Measurements from ENCODE around the gene MTCL1.

The MTCL1 gene

GRCh38 chr18:8688216-8688800 lies 17.0 kb upstream of the MTCL1 start:
- no peak for DNase-seq

- DNase-seq = no peak
These were observed 16.5 kb upstream of the MTCL1 start for GRCh38 chr18:8688816-8689215.

- DNase-seq = no peak
These were observed 15.8 kb upstream of the MTCL1 start for GRCh38 chr18:8689517-8689916.

GRCh38 chr18:8694891-8695290 lies 10.5 kb upstream of the MTCL1 start:
- no peak for DNase-seq

GRCh38 chr18:8695932-8696517 lies 9.3 kb upstream of the MTCL1 start:
- DNase-seq = no peak

GRCh38 chr18:8696749-8697211 lies 8.6 kb upstream of the MTCL1 start:
- DNase-seq = peak; percentile 66

GRCh38 chr18:8699126-8699525 lies 6.2 kb upstream of the MTCL1 start:
- DNase-seq = no peak

GRCh38 chr18:8699948-8700347 lies 5.4 kb upstream of the MTCL1 start:
- no peak for DNase-seq

GRCh38 chr18:8701546-8702118 lies 3.7 kb upstream of the MTCL1 start:
- DNase-seq = peak; percentile 28

GRCh38 chr18:8702668-8703067 lies 2.7 kb upstream of the MTCL1 start:
- DNase-seq = no peak

- no peak for DNase-seq
These were observed 2.2 kb upstream of the MTCL1 start for GRCh38 chr18:8703092-8703709.

- DNase-seq = no peak
These were observed 1.5 kb upstream of the MTCL1 start for GRCh38 chr18:8703781-8704301.

GRCh38 chr18:8704361-8705237 lies 757 bp upstream of the MTCL1 start:
- peak; percentile 98 for DNase-seq

- DNase-seq = peak; percentile 46
These were observed 820 bp downstream of the MTCL1 start for GRCh38 chr18:8705961-8706790.

- peak; percentile 62 for DNase-seq
These were observed 1.6 kb downstream of the MTCL1 start for GRCh38 chr18:8706791-8707555.

GRCh38 chr18:8707556-8708300 lies 2.4 kb downstream of the MTCL1 start:
- peak; percentile 37 for DNase-seq

GRCh38 chr18:8708670-8709069 lies 3.3 kb downstream of the MTCL1 start:
- no peak for DNase-seq

- DNase-seq = no peak
These were observed 4.1 kb downstream of the MTCL1 start for GRCh38 chr18:8709248-8710059.

GRCh38 chr18:8711736-8712135 lies 6.4 kb downstream of the MTCL1 start:
- no peak for DNase-seq

- DNase-seq = no peak
These were observed 8.3 kb downstream of the MTCL1 start for GRCh38 chr18:8713691-8714090.

Data from 8988T (cell line).